Activated T-cell treated with anti-CD3 and anti-CD28 coated beads, Interleukin-2, amount 50 U/mL, for 72 hours (primary cell): ENCODE measurements around the gene CD180. TPM values are rescaled to one million over a fixed set of nuclear protein-coding genes. Genes with fewer than 3 reads are reported as not detected.

Experiments
- ATAC-seq, 2 donors: fragments of 150-1000 bp; cut with Tn5 transposase; replicated peaks in 1 of 2; 2 replicates each; pipeline ENCODE4 v1.10.0; 2021; ENCODE audit warnings: moderate library complexity in 2 of 2, mild to moderate bottlenecking in 1 of 2
- DNase-seq, 2 donors: peaks; one replicate each; pipeline ENCODE4 v3.0.0; 2021 to 2022; ENCODE audit warnings: mixed read lengths in 1 of 2
- H3K27ac Mint-ChIP-seq: one replicate; pipeline ENCODE4 v1.8.0; 2022; ENCODE audit warnings: mild to moderate bottlenecking, moderate library complexity, mixed read lengths
- H3K27me3 Mint-ChIP-seq: one replicate; pipeline ENCODE4 v1.8.0; 2022; ENCODE audit warnings: low read depth, mixed read lengths
- H3K36me3 Mint-ChIP-seq, 2 donors: one replicate each; pipeline ENCODE4 v1.8.0; 2022; ENCODE audit warnings: mixed read lengths in 2 of 2, mild to moderate bottlenecking in 1 of 2; ENCODE audit not compliant: insufficient read depth in 2 of 2
- H3K4me1 Mint-ChIP-seq: one replicate; pipeline ENCODE4 v1.8.0; 2022; ENCODE audit warnings: low read depth, mixed read lengths
- H3K4me3 Mint-ChIP-seq, 2 donors: one replicate each; pipeline ENCODE4 v1.8.0; 2022; ENCODE audit warnings: mild to moderate bottlenecking in 2 of 2, mixed read lengths in 2 of 2, moderate library complexity in 2 of 2
- H3K9me3 Mint-ChIP-seq, 2 donors: one replicate each; pipeline ENCODE4 v1.8.0; 2022; ENCODE audit warnings: mixed read lengths in 2 of 2
- total RNA-seq, 2 donors: library from RNA; stranded (reverse); gene quantifications; one replicate each; pipeline ENCODE4 v1.2.3, GENCODE V29; 2022

The CD180 gene
- total RNA-seq, 2 donors from 2014 or later: 0.05 to 0.14 TPM

- peaks cover 2 to 19% of the 10 kb centered on the region in 2 donors for H3K36me3 Mint-ChIP-seq
- H3K27ac Mint-ChIP-seq: peak overlapping the region; percentile 88
- H3K27me3 Mint-ChIP-seq: no peaks in the 10 kb centered on the region
- no peaks in the 10 kb centered on the region for H3K9me3 Mint-ChIP-seq
- peak; percentile 26 to 32 for DNase-seq
- peak; percentile 37 to 38 for ATAC-seq
- peaks cover 48% of the 10 kb centered on the region for H3K4me1 Mint-ChIP-seq
- H3K4me3 Mint-ChIP-seq: peak overlapping the region; percentile 9 to 85
Measured at GRCh38 chr5:67160985-67161384, 35.6 kb downstream of the CD180 start.

- peaks cover 2 to 19% of the 10 kb centered on the region in 2 donors for H3K36me3 Mint-ChIP-seq
- peaks cover 48% of the 10 kb centered on the region for H3K4me1 Mint-ChIP-seq
- no peaks in the 10 kb centered on the region for H3K9me3 Mint-ChIP-seq
- H3K27me3 Mint-ChIP-seq: no peaks in the 10 kb centered on the region
- ATAC-seq (peak in 1 of 2 donors; percentile 44), DNase-seq (no peak)
- peak overlapping the region; percentile 43 to 85 for H3K4me3 Mint-ChIP-seq
- peak overlapping the region; percentile 88 for H3K27ac Mint-ChIP-seq
Measured at GRCh38 chr5:67160272-67160671, 36.3 kb downstream of the CD180 start.

GRCh38 chr5:67156976-67157583 is 39.5 kb downstream of the CD180 start:
- peak overlapping the region; percentile 84 for H3K27ac Mint-ChIP-seq
- no peak overlapping the region for H3K4me3 Mint-ChIP-seq
- no peaks in the 10 kb centered on the region for H3K9me3 Mint-ChIP-seq
- peak; percentile 37 to 40 for DNase-seq
- peaks cover 0 to 5% of the 10 kb centered on the region in 2 donors for H3K36me3 Mint-ChIP-seq
- H3K27me3 Mint-ChIP-seq: no peaks in the 10 kb centered on the region
- peaks cover 44% of the 10 kb centered on the region for H3K4me1 Mint-ChIP-seq
- peak; percentile 42 to 58 for ATAC-seq

GRCh38 chr5:67154556-67155206 is 41.9 kb downstream of the CD180 start:
- H3K36me3 Mint-ChIP-seq: peaks cover 0 to 10% of the 10 kb centered on the region in 2 donors
- H3K4me1 Mint-ChIP-seq: peaks cover 21% of the 10 kb centered on the region
- no peaks in the 10 kb centered on the region for H3K9me3 Mint-ChIP-seq
- no peak overlapping the region for H3K27ac Mint-ChIP-seq
- no peak overlapping the region for H3K4me3 Mint-ChIP-seq
- ATAC-seq: no peak
- no peaks in the 10 kb centered on the region for H3K27me3 Mint-ChIP-seq
- DNase-seq: no peak

- peaks cover 3 to 10% of the 10 kb centered on the region in 2 donors for H3K36me3 Mint-ChIP-seq
- no peak for ATAC-seq
Measured at GRCh38 chr5:67153292-67153691, 43.3 kb downstream of the CD180 start.

GRCh38 chr5:67152400-67152799 is 44.2 kb downstream of the CD180 start:
- no peaks in the 10 kb centered on the region for H3K9me3 Mint-ChIP-seq
- H3K4me1 Mint-ChIP-seq: peaks cover 12% of the 10 kb centered on the region
- no peak for ATAC-seq
- no peaks in the 10 kb centered on the region for H3K27me3 Mint-ChIP-seq
- no peak overlapping the region for H3K4me3 Mint-ChIP-seq
- H3K36me3 Mint-ChIP-seq: peaks cover 3 to 10% of the 10 kb centered on the region in 2 donors
- H3K27ac Mint-ChIP-seq: no peak overlapping the region
- no peak for DNase-seq

More at GRCh38 chr5:67153292-67153691, 43.3 kb downstream of the CD180 start:
- no peaks in the 10 kb centered on the region for H3K9me3 Mint-ChIP-seq
- H3K27ac Mint-ChIP-seq: peak overlapping the region; percentile 61
- H3K4me3 Mint-ChIP-seq: no peak overlapping the region
- H3K27me3 Mint-ChIP-seq: no peaks in the 10 kb centered on the region
- no peak for DNase-seq
- H3K4me1 Mint-ChIP-seq: peaks cover 15% of the 10 kb centered on the region

GRCh38 chr5:67149951-67150523 is 46.6 kb downstream of the CD180 start:
- no peaks in the 10 kb centered on the region for H3K27me3 Mint-ChIP-seq
- DNase-seq (no peak), ATAC-seq (no peak)
- H3K36me3 Mint-ChIP-seq: peaks cover 6 to 10% of the 10 kb centered on the region in 2 donors
- H3K27ac Mint-ChIP-seq: no peak overlapping the region
- H3K4me3 Mint-ChIP-seq: no peak overlapping the region
- H3K9me3 Mint-ChIP-seq: no peaks in the 10 kb centered on the region
- peaks cover 7% of the 10 kb centered on the region for H3K4me1 Mint-ChIP-seq

- Mint-ChIP-seq H3K9me3 (no peaks in the 10 kb centered on the region), H3K4me3 (no peak overlapping the region), H3K27me3 (no peaks in the 10 kb centered on the region), H3K36me3 (peaks cover 6 to 13% of the 10 kb centered on the region in 2 donors), H3K4me1 (peaks cover 7% of the 10 kb centered on the region), H3K27ac (no peak overlapping the region)
- DNase-seq (no peak), ATAC-seq (no peak)
Measured at GRCh38 chr5:67149057-67149950, 47.3 kb downstream of the CD180 start.

- H3K36me3 Mint-ChIP-seq: peaks cover 6 to 14% of the 10 kb centered on the region in 2 donors
Measured at GRCh38 chr5:67147760-67148159, 48.8 kb downstream of the CD180 start.

GRCh38 chr5:67146981-67147380 is 49.6 kb downstream of the CD180 start:
- Mint-ChIP-seq H3K27ac (no peak overlapping the region), H3K36me3 (peaks cover 6 to 21% of the 10 kb centered on the region in 2 donors), H3K9me3 (no peaks in the 10 kb centered on the region), H3K4me1 (no peaks in the 10 kb centered on the region), H3K4me3 (no peak overlapping the region), H3K27me3 (no peaks in the 10 kb centered on the region)
- DNase-seq (no peak), ATAC-seq (no peak)

More at GRCh38 chr5:67147760-67148159, 48.8 kb downstream of the CD180 start:
- H3K4me3 Mint-ChIP-seq: no peak overlapping the region
- H3K27ac Mint-ChIP-seq: no peak overlapping the region
- H3K4me1 Mint-ChIP-seq: peaks cover 2% of the 10 kb centered on the region
- no peaks in the 10 kb centered on the region for H3K9me3 Mint-ChIP-seq
- DNase-seq (no peak), ATAC-seq (peak in 1 of 2 donors; percentile 21)
- H3K27me3 Mint-ChIP-seq: no peaks in the 10 kb centered on the region

- no peak for ATAC-seq
- peaks cover 6 to 23% of the 10 kb centered on the region in 2 donors for H3K36me3 Mint-ChIP-seq
Measured at GRCh38 chr5:67146574-67146973, 50.0 kb downstream of the CD180 start.

GRCh38 chr5:67144183-67144639 is 52.4 kb downstream of the CD180 start:
- DNase-seq: no peak
- H3K36me3 Mint-ChIP-seq: peaks cover 5 to 17% of the 10 kb centered on the region in 2 donors
- no peaks in the 10 kb centered on the region for H3K27me3 Mint-ChIP-seq
- peak overlapping the region; percentile 31 for H3K27ac Mint-ChIP-seq
- no peak for ATAC-seq
- no peak overlapping the region for H3K4me3 Mint-ChIP-seq
- H3K9me3 Mint-ChIP-seq: no peaks in the 10 kb centered on the region
- H3K4me1 Mint-ChIP-seq: no peaks in the 10 kb centered on the region

More at GRCh38 chr5:67146574-67146973, 50.0 kb downstream of the CD180 start:
- no peak overlapping the region for H3K27ac Mint-ChIP-seq
- H3K27me3 Mint-ChIP-seq: no peaks in the 10 kb centered on the region
- no peak for DNase-seq
- no peak overlapping the region for H3K4me3 Mint-ChIP-seq
- no peaks in the 10 kb centered on the region for H3K4me1 Mint-ChIP-seq
- no peaks in the 10 kb centered on the region for H3K9me3 Mint-ChIP-seq
